CD4-positive, alpha-beta T cell (primary cell): ENCODE results near the gene MAD2L2. TPM values are rescaled to one million over a fixed set of nuclear protein-coding genes. Genes with fewer than 3 reads are reported as not detected.
A peak's percentile ranks its signal among the peaks of the same experiment; 100 is the strongest.

ENCODE experiments used
- ATAC-seq: fragments of 200-7000 bp; cut with Tn5 transposase; one replicate; pipeline ENCODE4 v1.10.0; 2022; ENCODE audit warnings: mild to moderate bottlenecking; ENCODE audit not compliant: poor library complexity
- CTCF ChIA-PET: fragments of 350-600 bp; sonication (Branson Sonifier 250); formaldehyde crosslinking; loops from one replicate; lab custom pipeline; 2021; ENCODE audit warnings: antibody characterized with exemption, inconsistent platforms; lab: Charles Lee
- POLR2A ChIA-PET: fragments of 350-600 bp; sonication (Branson Sonifier 250); formaldehyde crosslinking; loops from one replicate; lab custom pipeline; 2021; ENCODE audit warnings: antibody characterized with exemption, inconsistent platforms; lab: Charles Lee
- DNase-seq, 14 experiments: peaks; one replicate each; pipeline ENCODE4 v3.0.0-alpha.2; 2013 to 2020; ENCODE audit warnings: mixed read lengths in 2 of 14
- H3K27ac ChIP-seq, 2 donors: one replicate each; pipeline versions ENCODE4 v1.5.1 to v1.7.0; 2013; ENCODE audit warnings: low read length in 2 of 2, low read depth in 1 of 2, mild to moderate bottlenecking in 1 of 2
- H3K27me3 ChIP-seq, 2 experiments: 1 replicate in 1 of 2; 2 replicates in 1 of 2; pipeline versions ENCODE4 v1.6.1 to v1.7.0; 2013; ENCODE audit warnings: low read length in 2 of 2, control low read depth in 1 of 2, mild to moderate bottlenecking in 1 of 2, moderate library complexity in 1 of 2; ENCODE audit not compliant: insufficient read depth in 2 of 2, control insufficient read depth in 1 of 2
- H3K36me3 ChIP-seq: one replicate; pipeline ENCODE4 v1.6.1; 2013; ENCODE audit warnings: low read length, control low read depth; ENCODE audit not compliant: insufficient read depth
- H3K4me1 ChIP-seq: one replicate; pipeline ENCODE4 v1.6.1; 2013; ENCODE audit warnings: low read length, control low read depth; ENCODE audit not compliant: insufficient read depth
- H3K4me3 ChIP-seq: one replicate; pipeline ENCODE4 v1.5.1; 2013; ENCODE audit warnings: mild to moderate bottlenecking, low read length, moderate library complexity
- H3K9me3 ChIP-seq, 2 experiments: 1 replicate in 1 of 2; 2 replicates in 1 of 2; pipeline versions ENCODE4 v1.6.1 to v1.7.0; 2013; ENCODE audit warnings: low read length in 2 of 2, mild to moderate bottlenecking in 2 of 2, control low read depth in 1 of 2, moderate library complexity in 1 of 2; ENCODE audit not compliant: control insufficient read depth in 1 of 2, insufficient read depth in 1 of 2
- H3K27ac Mint-ChIP-seq: one replicate; pipeline ENCODE4 v1.8.0; 2020; ENCODE audit warnings: mixed read lengths
- H3K27me3 Mint-ChIP-seq: one replicate; pipeline ENCODE4 v1.8.0; 2021; ENCODE audit warnings: mixed read lengths
- H3K36me3 Mint-ChIP-seq: one replicate; pipeline ENCODE4 v1.8.0; 2021; ENCODE audit warnings: low read depth, mixed read lengths
- H3K4me1 Mint-ChIP-seq: one replicate; pipeline ENCODE4 v1.8.0; 2021; ENCODE audit warnings: low read depth, mixed read lengths
- H3K4me3 Mint-ChIP-seq: one replicate; pipeline ENCODE4 v1.8.0; 2020; ENCODE audit warnings: mild to moderate bottlenecking, mixed read lengths
- H3K9me3 Mint-ChIP-seq: one replicate; pipeline ENCODE4 v1.8.0; 2020; ENCODE audit warnings: mixed read lengths
- intact Hi-C, 2 experiments: fragments of 100-400 bp; cut with DNase I in 1 of 2; cut with micrococcal nuclease in 1 of 2; formaldehyde crosslinking; loops; one replicate each; pipeline versions ENCODE4 v1.15.1 to v1.9.0; 2023 to 2025; cut with DNase I, micrococcal nuclease
- total RNA-seq, 174 experiments: library from RNA in 2 of 174; stranded (reverse) in 2 of 174; gene quantifications; one replicate each; pipeline ENCODE4 v1.2.3 and lab custom pipeline; 2021 to 2026
- TF ChIP-seq, protein P1 (sequence below): fragments of 200-600 bp; IDR thresholded peaks from one replicate; pipeline ENCODE4 v1.8.0; 2022; ENCODE audit warnings: antibody characterized with exemption, mild to moderate bottlenecking

The MAD2L2 gene
- total RNA-seq, 2 experiments from 2014 or later: 24.6 to 28.3 TPM

DNA sequence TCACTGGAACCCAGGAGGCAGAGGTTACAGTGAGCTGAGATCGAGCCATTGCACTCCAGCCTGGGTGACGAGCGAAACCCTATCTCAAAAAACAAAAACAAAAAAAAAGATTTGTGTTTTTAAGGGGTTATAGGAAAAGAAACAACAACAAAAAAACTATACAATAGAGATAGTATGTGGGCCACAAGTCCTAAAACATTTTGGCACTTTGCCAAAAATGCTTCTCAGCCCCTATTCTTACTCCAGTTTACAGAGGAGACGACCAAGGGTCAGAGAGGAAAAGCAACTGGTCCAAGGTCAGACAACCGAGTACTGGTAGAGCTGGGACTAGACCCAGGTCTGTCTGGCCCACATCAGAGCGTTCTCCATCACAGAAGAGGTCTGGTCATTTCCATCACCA, 23.3 kb downstream of the MAD2L2 start:
- no peak overlapping the region for H3K27ac ChIP-seq
- H3K27ac Mint-ChIP-seq: no peak overlapping the region
- peaks cover 54% of the 10 kb centered on the region for H3K36me3 Mint-ChIP-seq
- H3K9me3 ChIP-seq: no peaks in the 10 kb centered on the region
- TF ChIP-seq, protein P1, sequence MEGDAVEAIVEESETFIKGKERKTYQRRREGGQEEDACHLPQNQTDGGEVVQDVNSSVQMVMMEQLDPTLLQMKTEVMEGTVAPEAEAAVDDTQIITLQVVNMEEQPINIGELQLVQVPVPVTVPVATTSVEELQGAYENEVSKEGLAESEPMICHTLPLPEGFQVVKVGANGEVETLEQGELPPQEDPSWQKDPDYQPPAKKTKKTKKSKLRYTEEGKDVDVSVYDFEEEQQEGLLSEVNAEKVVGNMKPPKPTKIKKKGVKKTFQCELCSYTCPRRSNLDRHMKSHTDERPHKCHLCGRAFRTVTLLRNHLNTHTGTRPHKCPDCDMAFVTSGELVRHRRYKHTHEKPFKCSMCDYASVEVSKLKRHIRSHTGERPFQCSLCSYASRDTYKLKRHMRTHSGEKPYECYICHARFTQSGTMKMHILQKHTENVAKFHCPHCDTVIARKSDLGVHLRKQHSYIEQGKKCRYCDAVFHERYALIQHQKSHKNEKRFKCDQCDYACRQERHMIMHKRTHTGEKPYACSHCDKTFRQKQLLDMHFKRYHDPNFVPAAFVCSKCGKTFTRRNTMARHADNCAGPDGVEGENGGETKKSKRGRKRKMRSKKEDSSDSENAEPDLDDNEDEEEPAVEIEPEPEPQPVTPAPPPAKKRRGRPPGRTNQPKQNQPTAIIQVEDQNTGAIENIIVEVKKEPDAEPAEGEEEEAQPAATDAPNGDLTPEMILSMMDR: no peak
- DNase-seq: no peak
- intact Hi-C loops: no loop called here
- ChIA-PET CTCF (interaction anchor here (0.8 kb wide), 1 partner anchor 62 kb away, joined by 3 read pairs; no protein-coding TSS in a partner anchor), POLR2A (interaction anchor here (0.8 kb wide), 1 partner anchor 10 kb away, joined by 3 read pairs; no protein-coding TSS in a partner anchor)
- no peaks in the 10 kb centered on the region for H3K9me3 Mint-ChIP-seq
- no peaks in the 10 kb centered on the region for H3K27me3 Mint-ChIP-seq
- peaks cover 17% of the 10 kb centered on the region for H3K4me1 Mint-ChIP-seq
- H3K4me3 Mint-ChIP-seq: no peak overlapping the region
- peaks cover 26% of the 10 kb centered on the region for H3K4me1 ChIP-seq
- no peak for ATAC-seq
- no peaks in the 10 kb centered on the region for H3K27me3 ChIP-seq
- no peak overlapping the region for H3K4me3 ChIP-seq
- H3K36me3 ChIP-seq: peaks cover 39% of the 10 kb centered on the region

DNA sequence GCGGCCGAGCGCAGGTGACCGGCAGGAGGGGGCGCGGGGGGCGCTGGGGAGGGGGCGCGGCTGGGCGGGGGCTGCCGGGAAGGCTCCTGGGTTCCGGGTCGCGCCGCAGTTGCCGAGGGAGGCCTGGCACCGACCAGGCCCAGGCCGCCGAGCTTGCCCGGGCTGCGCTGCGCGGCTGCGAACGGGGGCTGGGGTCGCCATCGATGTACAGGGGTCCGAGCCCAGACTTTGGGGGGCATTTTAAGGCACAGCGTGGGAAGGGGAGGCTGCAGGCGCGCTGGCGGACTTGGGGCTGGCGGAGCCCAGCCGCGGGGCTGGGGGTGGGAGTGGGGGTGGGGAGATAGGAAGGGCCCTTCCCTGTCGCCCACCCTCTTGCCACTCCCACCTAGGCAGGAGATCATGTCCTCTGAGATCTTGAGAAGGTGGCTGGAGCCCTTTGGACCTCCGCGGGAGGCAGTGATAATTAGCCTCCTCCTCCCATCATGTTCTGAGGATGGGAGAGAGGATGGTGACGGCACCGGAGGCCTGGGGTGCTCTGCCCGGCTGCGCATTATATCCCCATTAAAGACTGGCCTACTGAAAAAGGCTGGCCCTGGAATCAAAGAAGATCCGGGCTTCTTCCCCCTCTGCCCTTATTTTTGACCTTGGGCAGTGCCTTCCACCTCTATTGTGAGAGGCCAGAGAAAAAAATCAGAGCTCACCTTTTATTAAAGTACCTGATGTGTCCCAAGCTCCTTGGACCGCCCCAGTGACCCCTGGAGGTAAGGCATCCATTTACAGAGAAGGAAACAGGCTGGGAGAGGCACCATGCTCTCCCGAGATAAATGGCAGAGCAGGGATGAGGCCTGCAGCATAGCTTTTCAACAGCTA, 25.8 kb downstream of the MAD2L2 start:
- H3K4me3 Mint-ChIP-seq: peak overlapping the region; percentile 79
- Histone ChIP-seq H3K9me3 (no peaks in the 10 kb centered on the region), H3K4me1 (peaks cover 43% of the 10 kb centered on the region), H3K27ac (no peak overlapping the region), H3K4me3 (peak overlapping the region; percentile 57), H3K27me3 (no peaks in the 10 kb centered on the region), H3K36me3 (peaks cover 20% of the 10 kb centered on the region)
- CTCF ChIA-PET: interaction anchor here (0.9 to 1.1 kb wide), 3 partner anchors 9 to 70 kb away, joined by 3 read pairs; partner anchors contain the start of gene FBXO6
- TF ChIP-seq, protein P1: no peak
- no peaks in the 10 kb centered on the region for H3K27me3 Mint-ChIP-seq
- H3K4me1 Mint-ChIP-seq: peaks cover 35% of the 10 kb centered on the region
- DNase-seq (no peak), ATAC-seq (peak; percentile 27)
- intact Hi-C loops: loop anchor here in 1 of 2 experiments (1.0 to 5.0 kb wide), 4 partner anchors 26 to 382 kb away; partner anchors contain the start of genes CLCN6, MAD2L2, MTHFR and UBIAD1
- H3K36me3 Mint-ChIP-seq: peaks cover 29% of the 10 kb centered on the region
- POLR2A ChIA-PET: interaction anchor here (0.8 to 4.6 kb wide), 9 partner anchors 9 to 642 kb away, joined by 3 to 47 read pairs (median 4); partner anchors contain the start of genes AGTRAP, FBXO6 and TARDBP
- H3K27ac Mint-ChIP-seq: no peak overlapping the region
- no peaks in the 10 kb centered on the region for H3K9me3 Mint-ChIP-seq

DNA sequence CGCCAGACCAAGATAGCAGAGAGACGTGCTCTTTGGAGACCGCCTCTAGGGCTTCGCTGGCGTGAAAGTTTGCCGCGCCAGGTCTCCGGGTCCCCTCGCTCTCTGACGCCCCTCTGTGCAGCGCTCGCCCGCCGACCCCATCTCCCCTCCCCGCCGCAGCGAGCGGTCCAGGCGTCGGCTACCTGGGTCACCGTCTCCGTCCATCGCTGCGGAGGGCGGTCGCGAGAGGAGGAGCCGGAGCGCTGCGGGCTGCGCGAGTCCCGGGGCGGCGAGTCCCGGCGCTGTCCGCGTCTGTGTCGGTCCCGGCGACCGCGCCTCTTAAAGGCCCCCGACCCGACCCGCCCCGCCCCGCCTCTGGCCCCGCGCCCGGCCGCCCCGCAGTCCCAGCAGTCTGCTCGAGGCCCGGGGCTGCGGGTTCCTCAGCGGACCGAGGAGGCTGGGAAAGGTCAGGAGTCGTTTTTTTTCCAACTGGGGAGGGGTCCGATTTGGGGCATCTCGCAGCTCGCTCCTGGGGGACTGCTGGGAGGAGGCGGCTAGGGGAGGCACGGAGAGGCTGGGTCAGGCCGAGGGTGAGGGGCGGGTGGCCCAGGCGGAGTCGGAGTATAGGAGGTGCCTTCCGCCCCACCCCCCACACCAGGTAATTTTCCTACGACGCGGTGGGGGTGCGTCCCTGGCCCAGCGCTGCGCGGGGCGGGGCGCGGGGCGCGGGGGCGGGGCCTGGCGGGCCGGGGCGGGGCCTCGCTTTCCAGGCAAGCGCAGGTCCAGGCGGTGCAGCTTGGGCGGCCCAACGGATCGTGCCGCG, 26.6 kb downstream of the MAD2L2 start, which contains the start of the genes FBXO2 and FBXO44:
Gene FBXO2 (minus strand): TSS at position 293 of the 802 bp plus-strand sequence. CDS start 89 bp downstream, at position 204.
Gene FBXO44 (plus strand): TSS at position 741 of the 802 bp plus-strand sequence. CDS start 959 bp downstream, outside the sequence.
- CTCF ChIA-PET: interaction anchor here (0.5 to 2.7 kb wide), 3 partner anchors 11 to 617 kb away, joined by 3 to 14 read pairs (median 4); no protein-coding TSS in a partner anchor
- TF ChIP-seq, protein P1: no peak
- POLR2A ChIA-PET: interaction anchor here (0.8 to 4.6 kb wide), 9 partner anchors 9 to 642 kb away, joined by 3 to 47 read pairs (median 3); partner anchors contain the start of genes AGTRAP, FBXO6, MTOR and TARDBP
- Mint-ChIP-seq H3K9me3 (no peaks in the 10 kb centered on the region), H3K27me3 (no peaks in the 10 kb centered on the region), H3K36me3 (peaks cover 23% of the 10 kb centered on the region), H3K4me1 (peaks cover 44% of the 10 kb centered on the region), H3K4me3 (peak within 1 kb of the TSS; percentile 83), H3K27ac (peak within 1 kb of the TSS; percentile 51)
- Histone ChIP-seq H3K4me3 (peak within 1 kb of the TSS; percentile 69), H3K4me1 (peaks cover 51% of the 10 kb centered on the region), H3K9me3 (no peaks in the 10 kb centered on the region), H3K27ac (no peak within 1 kb of the TSS), H3K36me3 (peaks cover 16% of the 10 kb centered on the region), H3K27me3 (no peaks in the 10 kb centered on the region)
- DNase-seq (peak; percentile 44 to 83 (median 66)), ATAC-seq (peak; percentile 76)
- intact Hi-C loops: loop anchor here in 1 of 2 experiments (1.0 to 5.0 kb wide), 4 partner anchors 27 to 381 kb away; partner anchors contain the start of genes CLCN6, MAD2L2, MTHFR and UBIAD1
